Measurements from ENCODE around the gene TAS1R1.

TAS1R1 gene

DNA sequence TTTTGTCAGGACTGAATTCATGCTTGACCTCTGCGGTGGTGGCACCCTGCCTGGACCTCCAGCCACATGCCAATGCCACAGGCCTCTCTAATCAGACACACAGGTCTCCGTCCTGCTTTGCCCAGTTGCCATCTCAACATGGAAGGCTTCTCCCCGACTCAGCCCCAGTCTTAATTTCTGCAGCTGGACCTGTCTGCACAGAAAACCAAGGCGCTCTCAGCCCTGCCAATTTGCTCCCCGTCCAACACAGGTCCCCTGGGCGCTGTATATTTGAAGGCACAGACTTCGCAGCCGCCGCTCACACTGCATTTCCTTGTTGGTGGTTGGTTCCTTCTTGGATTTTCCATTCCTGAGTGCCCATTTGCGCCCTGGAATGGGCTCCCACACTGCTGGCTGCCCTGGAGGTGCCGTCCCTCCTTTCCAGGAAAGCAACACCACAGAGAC, 35.6 kb upstream of the TAS1R1 start:
- H3K4me1 ChIP-seq, result peaks cover 9% of the 10 kb centered on the region
- H3K9me3 ChIP-seq, result no peaks in the 10 kb centered on the region
- no peaks in the 10 kb centered on the region for H3K27me3 ChIP-seq
- no peaks in the 10 kb centered on the region for H3K36me3 ChIP-seq
- DNase-seq, result no peak
- H3K4me3 ChIP-seq (ENCODE audit: low read depth, low read length), result peak overlapping the region; percentile 6; the same call in 1 of the 2 replicates
- TF ChIP-seq, protein P1, sequence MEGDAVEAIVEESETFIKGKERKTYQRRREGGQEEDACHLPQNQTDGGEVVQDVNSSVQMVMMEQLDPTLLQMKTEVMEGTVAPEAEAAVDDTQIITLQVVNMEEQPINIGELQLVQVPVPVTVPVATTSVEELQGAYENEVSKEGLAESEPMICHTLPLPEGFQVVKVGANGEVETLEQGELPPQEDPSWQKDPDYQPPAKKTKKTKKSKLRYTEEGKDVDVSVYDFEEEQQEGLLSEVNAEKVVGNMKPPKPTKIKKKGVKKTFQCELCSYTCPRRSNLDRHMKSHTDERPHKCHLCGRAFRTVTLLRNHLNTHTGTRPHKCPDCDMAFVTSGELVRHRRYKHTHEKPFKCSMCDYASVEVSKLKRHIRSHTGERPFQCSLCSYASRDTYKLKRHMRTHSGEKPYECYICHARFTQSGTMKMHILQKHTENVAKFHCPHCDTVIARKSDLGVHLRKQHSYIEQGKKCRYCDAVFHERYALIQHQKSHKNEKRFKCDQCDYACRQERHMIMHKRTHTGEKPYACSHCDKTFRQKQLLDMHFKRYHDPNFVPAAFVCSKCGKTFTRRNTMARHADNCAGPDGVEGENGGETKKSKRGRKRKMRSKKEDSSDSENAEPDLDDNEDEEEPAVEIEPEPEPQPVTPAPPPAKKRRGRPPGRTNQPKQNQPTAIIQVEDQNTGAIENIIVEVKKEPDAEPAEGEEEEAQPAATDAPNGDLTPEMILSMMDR (IDR thresholded peaks at IDR 0.05; ENCODE audit: low read depth, low read length), result no peak

DNA sequence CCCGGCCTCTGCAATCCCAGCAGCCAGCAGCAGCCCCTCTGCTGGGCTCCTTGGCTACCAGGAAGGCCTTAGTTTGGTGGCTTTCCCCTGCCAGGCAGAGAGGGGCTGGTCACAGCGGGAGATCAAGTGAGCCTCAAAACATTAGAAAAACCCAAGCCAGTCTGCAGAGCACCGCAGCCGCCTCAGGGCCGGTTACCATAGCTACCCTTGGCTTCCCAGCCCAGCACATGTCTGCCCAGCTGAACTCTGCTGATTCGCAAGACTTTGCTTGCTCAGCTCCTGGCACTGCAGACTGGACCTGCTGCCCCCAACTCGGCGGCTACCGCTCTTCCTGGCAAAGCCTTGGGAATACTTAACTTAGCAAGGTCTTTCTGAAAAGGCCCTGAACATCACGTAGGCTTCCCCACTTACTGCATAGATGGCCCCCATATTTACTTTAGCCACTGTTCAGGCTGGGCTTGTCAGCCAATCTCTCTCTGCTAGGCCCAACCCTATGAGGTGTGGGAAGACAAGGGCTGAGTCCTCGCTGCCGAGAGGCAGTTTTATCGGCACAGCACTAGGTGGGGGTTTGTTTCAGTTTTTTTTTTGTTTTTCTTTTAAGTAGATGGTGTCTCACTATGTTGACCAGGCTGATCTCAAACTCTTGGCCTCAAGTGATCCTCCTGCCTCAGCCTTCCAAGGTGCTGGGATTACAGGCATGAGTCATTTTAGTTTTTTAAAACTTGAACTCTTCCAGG, 35.0 kb upstream of the TAS1R1 start:
- no peaks in the 10 kb centered on the region for H3K9me3 ChIP-seq
- no peaks in the 10 kb centered on the region for H3K27me3 ChIP-seq
- H3K36me3 ChIP-seq, result no peaks in the 10 kb centered on the region
- H3K4me1 ChIP-seq, result peaks cover 9% of the 10 kb centered on the region
- TF ChIP-seq, protein P1 (IDR thresholded peaks at IDR 0.05; ENCODE audit: low read depth, low read length), result no peak
- no peak overlapping the region for H3K4me3 ChIP-seq (ENCODE audit: low read depth, low read length)
- DNase-seq, result peak; percentile 82

DNA sequence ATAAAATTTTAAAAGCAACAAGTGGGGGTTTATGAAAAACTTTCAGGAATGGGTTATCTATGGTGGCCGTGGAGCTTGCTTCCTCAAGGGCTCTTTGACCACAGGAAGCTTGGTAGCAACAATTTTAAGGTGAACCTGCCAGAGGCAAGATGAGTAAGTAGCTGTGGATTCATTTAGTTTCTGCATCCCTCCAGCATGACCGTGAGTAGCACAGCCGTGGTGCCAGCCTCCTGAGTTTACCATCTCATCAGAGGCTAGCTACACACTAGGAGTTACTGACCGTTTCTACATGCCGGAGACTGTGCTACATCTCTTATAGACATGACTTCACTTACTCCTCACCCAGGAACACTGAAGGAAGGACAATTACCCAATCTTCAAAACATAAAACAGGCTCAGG, 33.6 kb upstream of the TAS1R1 start:
- no peak overlapping the region for H3K4me3 ChIP-seq (ENCODE audit: low read depth, low read length)
- TF ChIP-seq, protein P1 (IDR thresholded peaks at IDR 0.05; ENCODE audit: low read depth, low read length), result no peak
- 0 out of 2 replicates have a peak, but pooled peaks cover 2% of the 10 kb centered on the region for H3K36me3 ChIP-seq
- no peaks in the 10 kb centered on the region for H3K9me3 ChIP-seq
- no peak for DNase-seq
- no peaks in the 10 kb centered on the region for H3K27me3 ChIP-seq
- peaks cover 9% of the 10 kb centered on the region for H3K4me1 ChIP-seq

DNA sequence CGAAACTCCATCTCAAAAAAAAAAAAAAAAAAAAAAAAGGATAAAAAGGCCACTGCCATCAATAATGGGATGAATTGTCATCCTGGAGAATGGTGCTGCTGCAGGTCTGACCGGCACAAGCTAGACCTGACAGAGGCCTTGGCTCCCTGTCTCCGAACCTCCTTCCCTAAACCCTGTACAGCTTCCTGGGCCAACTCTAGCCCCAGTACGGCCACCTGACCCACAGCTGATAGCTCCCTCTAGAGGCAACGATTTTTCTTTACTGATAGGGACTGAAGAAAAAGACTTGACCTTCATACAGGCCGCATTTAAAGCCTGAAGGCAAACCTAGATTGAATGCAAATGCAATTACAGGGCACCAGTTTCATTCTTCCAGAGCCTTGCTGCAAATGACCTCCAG, 31.5 kb upstream of the TAS1R1 start:
- Histone ChIP-seq H3K36me3 (peaks cover 4% of the 10 kb centered on the region; the same call in 1 of the 2 replicates), H3K27me3 (no peaks in the 10 kb centered on the region), H3K4me3 (ENCODE audit: low read depth, low read length) (no peak overlapping the region), H3K4me1 (peaks cover 7% of the 10 kb centered on the region), H3K9me3 (no peaks in the 10 kb centered on the region)
- DNase-seq, result peak; percentile 41
- TF ChIP-seq, protein P1 (IDR thresholded peaks at IDR 0.05; ENCODE audit: low read depth, low read length), result peak; percentile 67

DNA sequence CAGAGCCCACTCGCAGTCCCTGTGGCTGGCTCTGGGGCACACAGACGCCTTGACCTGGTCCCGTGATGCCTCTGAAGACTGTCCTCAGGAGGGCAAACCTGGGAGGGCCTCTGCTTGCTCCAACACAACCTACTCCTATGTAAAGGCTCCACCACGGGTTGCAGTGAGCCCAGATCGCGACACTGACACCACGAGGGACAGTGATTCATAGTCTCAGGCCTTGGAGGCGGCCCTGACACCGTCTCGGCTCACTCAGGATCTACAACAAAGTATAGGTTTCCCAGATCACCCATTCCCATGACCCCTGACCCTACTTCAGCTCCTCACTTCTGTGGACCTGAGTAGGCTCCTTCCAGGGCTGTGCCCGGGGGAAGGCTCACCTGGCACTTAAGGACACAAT, 28.8 kb upstream of the TAS1R1 start:
- peaks cover 8% of the 10 kb centered on the region for H3K36me3 ChIP-seq
- H3K27me3 ChIP-seq, result no peaks in the 10 kb centered on the region
- TF ChIP-seq, protein P1 (IDR thresholded peaks at IDR 0.05; ENCODE audit: low read depth, low read length), result no peak
- no peaks in the 10 kb centered on the region for H3K9me3 ChIP-seq
- no peak overlapping the region for H3K4me3 ChIP-seq (ENCODE audit: low read depth, low read length)
- DNase-seq, result no peak
- H3K4me1 ChIP-seq, result no peaks in the 10 kb centered on the region

DNA sequence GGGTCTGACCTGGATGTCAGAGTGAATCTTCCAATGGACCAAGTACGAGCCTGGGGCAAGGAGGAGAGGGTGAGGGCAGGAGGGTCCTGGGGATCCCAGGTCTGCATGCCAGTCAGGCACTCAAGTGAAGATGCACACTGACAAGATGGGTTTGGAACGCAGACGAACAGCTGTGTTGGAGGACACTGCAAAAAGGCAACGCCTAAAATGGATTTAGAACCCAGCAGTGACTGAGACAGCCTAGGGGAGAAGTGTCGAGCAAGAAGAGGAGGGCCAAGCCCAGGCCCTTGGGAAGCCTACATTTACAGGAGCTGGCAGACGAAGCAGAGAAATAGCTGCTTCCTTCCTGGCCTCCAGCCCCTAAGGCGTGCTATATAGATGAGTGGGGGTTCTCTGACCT, 26.6 kb upstream of the TAS1R1 start:
- Histone ChIP-seq H3K27me3 (no peaks in the 10 kb centered on the region), H3K4me1 (no peaks in the 10 kb centered on the region), H3K9me3 (no peaks in the 10 kb centered on the region), H3K36me3 (peaks cover 24% of the 10 kb centered on the region), H3K4me3 (ENCODE audit: low read depth, low read length) (no peak overlapping the region)
- DNase-seq, result no peak
- TF ChIP-seq, protein P1 (IDR thresholded peaks at IDR 0.05; ENCODE audit: low read depth, low read length), result no peak
